Sigmoid colon (tissue), 7 donors: Measurements from ENCODE around the gene PLEKHG2. TPM values are rescaled to one million over a fixed set of nuclear protein-coding genes. Genes with fewer than 3 reads are reported as not detected.

Experiments used
- DNase-seq: peaks from one replicate; pipeline ENCODE4 v3.0.0-alpha.2; 2019
- H3K27ac ChIP-seq, 4 donors: fragments of 200-600 bp; sonication (generic); one replicate each; pipeline ENCODE4 v1.5.1; 2016 to 2019; ENCODE audit warnings: mild to moderate bottlenecking in 1 of 4
- H3K27me3 ChIP-seq, 3 donors: fragments of 200-600 bp; sonication (generic); one replicate each; pipeline ENCODE4 v1.5.1; 2019; ENCODE audit warnings: mild to moderate bottlenecking in 1 of 3
- H3K36me3 ChIP-seq, 4 donors: fragments of 200-600 bp; sonication (generic); one replicate each; pipeline ENCODE4 v1.5.1; 2016 to 2019
- H3K4me1 ChIP-seq, 4 donors: fragments of 200-600 bp; sonication (generic); one replicate each; pipeline ENCODE4 v1.5.1; 2017 to 2019
- H3K4me3 ChIP-seq, 4 donors: fragments of 200-600 bp; sonication (generic); one replicate each; pipeline ENCODE4 v1.5.1; 2017 to 2019; ENCODE audit warnings: mild to moderate bottlenecking in 2 of 4, moderate library complexity in 1 of 4
- H3K9me3 ChIP-seq, 4 donors: fragments of 200-600 bp in 3 of 4; sonication (generic) in 3 of 4; one replicate each; pipeline versions ENCODE4 v1.5.1 to v1.6.1; 2013 to 2019
- EP300 ChIP-seq, 4 donors: sonication (generic); formaldehyde crosslinking; IDR thresholded peaks; one replicate each; pipeline ENCODE4 v1.6.1; 2017; ENCODE audit warnings: antibody characterized with exemption in 4 of 4
- POLR2A ChIP-seq, 2 donors: fragments of 450-650 bp; IDR thresholded peaks; one replicate each; pipeline ENCODE4 v1.6.1; 2016; ENCODE audit warnings: antibody characterized with exemption in 2 of 2, mild to moderate bottlenecking in 2 of 2, moderate library complexity in 2 of 2
- POLR2AphosphoS5 ChIP-seq, 4 donors: sonication (generic); formaldehyde crosslinking; IDR thresholded peaks; one replicate each; pipeline ENCODE4 v1.6.1; 2017; ENCODE audit warnings: antibody characterized with exemption in 4 of 4
- WGBS, 2 donors: extraction: QIAGEN DNeasy Blood & Tissue Kit; methylation state at CpG; one replicate each; pipeline ENCODE4 v1.1.7; 2013; 5-methylcytosine and 5-hydroxymethylcytosine counted together
- intact Hi-C: fragments of 100-400 bp; cut with DNase I; formaldehyde crosslinking; loops from one replicate; pipeline ENCODE4 v1.15.1; 2023
- polyA plus RNA-seq, 3 donors: library from polyadenylated mRNA; stranded (reverse); fragments of 200-250 nt; gene quantifications; one replicate each; pipeline ENCODE4 v1.2.3, GENCODE V29; 2013
- total RNA-seq, 4 donors: library from RNA; depleted of rRNA; stranded (reverse); fragments of >200 nt; gene quantifications; one replicate each; pipeline ENCODE4 v1.1.0, GENCODE V29; 2016
- TF ChIP-seq, protein P1 (sequence below), 4 experiments: fragments of 450-650 bp in 3 of 4; fragments of 200-600 bp in 1 of 4; IDR thresholded peaks; one replicate each; pipeline ENCODE4 v1.5.1; 2016 to 2019; ENCODE audit warnings: antibody characterized with exemption in 4 of 4, mild to moderate bottlenecking in 3 of 4, moderate library complexity in 2 of 4
- donor health status: healthy with polysubstance abuse.
- donor health status: Bipolar disorder and iron deficiency.
- donor health status: healthy.

Gene PLEKHG2
- total and polyA plus RNA-seq, 7 donors = 0.60 to 28.8 (median 10.7) TPM

DNA sequence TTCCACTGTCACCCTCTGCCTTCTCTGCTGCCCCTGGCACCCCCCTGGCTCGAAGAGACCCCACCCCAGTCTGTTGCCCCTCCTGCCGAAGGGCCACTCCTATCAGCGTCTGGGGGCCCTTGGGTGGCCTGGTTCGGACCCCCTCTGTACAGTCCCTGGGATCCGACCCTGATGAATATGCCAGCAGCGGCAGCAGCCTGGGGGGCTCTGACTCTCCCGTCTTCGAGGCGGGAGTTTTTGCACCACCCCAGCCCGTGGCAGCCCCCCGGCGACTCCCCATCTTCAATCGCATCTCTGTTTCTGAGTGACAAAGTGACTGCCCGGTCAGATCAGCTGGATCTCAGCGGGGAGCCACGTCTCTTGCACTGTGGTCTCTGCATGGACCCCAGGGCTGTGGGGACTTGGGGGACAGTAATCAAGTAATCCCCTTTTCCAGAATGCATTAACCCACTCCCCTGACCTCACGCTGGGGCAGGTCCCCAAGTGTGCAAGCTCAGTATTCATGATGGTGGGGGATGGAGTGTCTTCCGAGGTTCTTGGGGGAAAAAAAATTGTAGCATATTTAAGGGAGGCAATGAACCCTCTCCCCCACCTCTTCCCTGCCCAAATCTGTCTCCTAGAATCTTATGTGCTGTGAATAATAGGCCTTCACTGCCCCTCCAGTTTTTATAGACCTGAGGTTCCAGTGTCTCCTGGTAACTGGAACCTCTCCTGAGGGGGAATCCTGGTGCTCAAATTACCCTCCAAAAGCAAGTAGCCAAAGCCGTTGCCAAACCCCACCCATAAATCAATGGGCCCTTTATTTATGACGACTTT, 3.9 kb upstream of the PLEKHG2 start:
- H3K4me3 ChIP-seq = peak overlapping the region; percentile 76 to 99 (median 90)
- intact Hi-C loops = loop anchor here (10.0 kb wide), 2 partner anchors 754 to 1306 kb away; partner anchors contain the start of genes COQ8B and ITPKC
- peaks cover 12 to 22% (median 17%) of the 10 kb centered on the region in 4 donors for H3K36me3 ChIP-seq
- peak in 1 of 2 donors; percentile 20 for TF ChIP-seq POLR2A (IDR thresholded peaks at IDR 0.05)
- peak; percentile 47 to 86 (median 78) for TF ChIP-seq POLR2AphosphoS5 (IDR thresholded peaks at IDR 0.05)
- TF ChIP-seq, protein P1, sequence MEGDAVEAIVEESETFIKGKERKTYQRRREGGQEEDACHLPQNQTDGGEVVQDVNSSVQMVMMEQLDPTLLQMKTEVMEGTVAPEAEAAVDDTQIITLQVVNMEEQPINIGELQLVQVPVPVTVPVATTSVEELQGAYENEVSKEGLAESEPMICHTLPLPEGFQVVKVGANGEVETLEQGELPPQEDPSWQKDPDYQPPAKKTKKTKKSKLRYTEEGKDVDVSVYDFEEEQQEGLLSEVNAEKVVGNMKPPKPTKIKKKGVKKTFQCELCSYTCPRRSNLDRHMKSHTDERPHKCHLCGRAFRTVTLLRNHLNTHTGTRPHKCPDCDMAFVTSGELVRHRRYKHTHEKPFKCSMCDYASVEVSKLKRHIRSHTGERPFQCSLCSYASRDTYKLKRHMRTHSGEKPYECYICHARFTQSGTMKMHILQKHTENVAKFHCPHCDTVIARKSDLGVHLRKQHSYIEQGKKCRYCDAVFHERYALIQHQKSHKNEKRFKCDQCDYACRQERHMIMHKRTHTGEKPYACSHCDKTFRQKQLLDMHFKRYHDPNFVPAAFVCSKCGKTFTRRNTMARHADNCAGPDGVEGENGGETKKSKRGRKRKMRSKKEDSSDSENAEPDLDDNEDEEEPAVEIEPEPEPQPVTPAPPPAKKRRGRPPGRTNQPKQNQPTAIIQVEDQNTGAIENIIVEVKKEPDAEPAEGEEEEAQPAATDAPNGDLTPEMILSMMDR (IDR thresholded peaks at IDR 0.05) = no peak
- TF ChIP-seq EP300 (IDR thresholded peaks at IDR 0.05) = peak in 1 of 4 donors; percentile 37
- peak overlapping the region; percentile 100 for H3K27ac ChIP-seq
- WGBS, 2 donors = 4 to 24% methylated on average over 20 of the region's 20 CpGs
- DNase-seq = peak; percentile 73
- no peaks in the 10 kb centered on the region for H3K9me3 ChIP-seq
- peaks cover 0 to 47% (median 38%) of the 10 kb centered on the region in 4 donors for H3K4me1 ChIP-seq
- no peaks in the 10 kb centered on the region for H3K27me3 ChIP-seq

DNA sequence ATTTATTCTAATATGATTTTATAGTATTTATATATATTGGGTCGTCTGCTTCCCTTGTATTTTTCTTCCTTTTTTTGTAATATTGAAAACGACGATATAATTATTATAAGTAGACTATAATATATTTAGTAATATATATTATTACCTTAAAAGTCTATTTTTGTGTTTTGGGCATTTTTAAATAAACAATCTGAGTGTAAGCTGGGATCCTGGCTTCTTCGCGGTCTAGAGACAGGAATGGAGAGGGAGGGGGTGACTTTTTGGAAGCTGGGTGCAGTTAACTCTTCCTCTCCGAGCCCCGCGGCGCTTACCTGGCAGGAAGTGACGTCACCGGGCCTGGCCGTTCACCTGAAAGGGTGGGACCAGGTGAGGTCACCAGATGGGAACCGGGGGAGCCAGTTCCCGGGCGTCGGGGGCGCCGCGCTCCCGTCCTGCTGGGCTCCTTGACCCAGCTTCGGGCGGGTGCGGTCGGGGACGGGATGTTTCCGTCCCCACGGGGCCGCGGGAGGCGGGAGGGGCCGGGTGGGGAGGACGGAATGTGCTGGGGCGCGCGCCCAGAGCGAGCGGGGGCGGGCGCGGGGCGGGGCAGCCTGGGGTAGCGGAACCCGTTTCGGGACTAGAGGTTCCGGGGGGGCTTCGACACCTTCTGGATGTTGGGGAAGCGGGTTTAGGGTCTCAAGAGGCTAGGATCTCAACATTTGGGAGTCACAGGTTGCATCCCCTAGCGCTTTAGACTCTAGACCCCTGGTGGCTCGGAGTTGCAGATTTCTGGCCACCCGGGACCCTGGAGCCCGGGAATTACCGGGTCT, 3.1 kb upstream of the PLEKHG2 start:
- Histone ChIP-seq H3K27ac (peak overlapping the region; percentile 100), H3K36me3 (peaks cover 12 to 22% (median 17%) of the 10 kb centered on the region in 4 donors), H3K27me3 (no peaks in the 10 kb centered on the region), H3K4me3 (peak overlapping the region; percentile 76 to 99 (median 90)), H3K9me3 (no peaks in the 10 kb centered on the region), H3K4me1 (peaks cover 0 to 49% (median 41%) of the 10 kb centered on the region in 4 donors)
- DNase-seq = peak; percentile 97
- WGBS, 2 donors = 1% methylated on average over 52 of the region's 52 CpGs
- intact Hi-C loops = loop anchor here (2.0 to 10.0 kb wide), 3 partner anchors 13 to 1305 kb away; partner anchors contain the start of genes COQ8B and ITPKC
- TF ChIP-seq POLR2A (IDR thresholded peaks at IDR 0.05) (peak; percentile 82 to 87), EP300 (IDR thresholded peaks at IDR 0.05) (peak; percentile 73 to 96 (median 86)), POLR2AphosphoS5 (IDR thresholded peaks at IDR 0.05) (peak; percentile 96 to 97 (median 96))
- TF ChIP-seq, protein P1 (IDR thresholded peaks at IDR 0.05) = no peak

GRCh38 chr19:39410017-39410830, 2.2 kb upstream of the PLEKHG2 start:
- Histone ChIP-seq H3K27ac (peak overlapping the region; percentile 100), H3K36me3 (peaks cover 12 to 22% (median 17%) of the 10 kb centered on the region in 4 donors), H3K27me3 (no peaks in the 10 kb centered on the region), H3K9me3 (no peaks in the 10 kb centered on the region), H3K4me3 (peak overlapping the region; percentile 76 to 99 (median 90)), H3K4me1 (peaks cover 0 to 49% (median 41%) of the 10 kb centered on the region in 4 donors)
- 1 to 2% methylated on average over 35 of the region's 35 CpGs for WGBS, 2 donors
- peak; percentile 95 for DNase-seq
- TF ChIP-seq POLR2A (IDR thresholded peaks at IDR 0.05) = peak in 1 of 2 donors; percentile 43
- peak in 3 of 4 donors; percentile 6 to 58 (median 16) for TF ChIP-seq EP300 (IDR thresholded peaks at IDR 0.05)
- TF ChIP-seq POLR2AphosphoS5 (IDR thresholded peaks at IDR 0.05) = peak; percentile 70 to 84 (median 76)
- TF ChIP-seq, protein P1 (IDR thresholded peaks at IDR 0.05) = no peak
- intact Hi-C loops = loop anchor here (2.0 kb wide), 1 partner anchor 13 kb away; no protein-coding TSS in a partner anchor

GRCh38 chr19:39410831-39411080, 1.7 kb upstream of the PLEKHG2 start:
- intact Hi-C loops = loop anchor here (2.0 kb wide), 1 partner anchor 14 kb away; no protein-coding TSS in a partner anchor

More at GRCh38 chr19:39410831-39411080, 1.7 kb upstream of the PLEKHG2 start:
- H3K27ac ChIP-seq = peak overlapping the region; percentile 100
- H3K9me3 ChIP-seq = no peaks in the 10 kb centered on the region
- H3K27me3 ChIP-seq = no peaks in the 10 kb centered on the region
- DNase-seq = no peak
- H3K4me3 ChIP-seq = peak overlapping the region; percentile 76 to 99 (median 90)
- TF ChIP-seq POLR2A (IDR thresholded peaks at IDR 0.05) (no peak), POLR2AphosphoS5 (IDR thresholded peaks at IDR 0.05) (no peak), EP300 (IDR thresholded peaks at IDR 0.05) (no peak)
- TF ChIP-seq, protein P1 (IDR thresholded peaks at IDR 0.05) = no peak
- peaks cover 0 to 49% (median 41%) of the 10 kb centered on the region in 4 donors for H3K4me1 ChIP-seq
- 8 to 44% methylated on average over 1 of the region's 1 CpG for WGBS, 2 donors
- H3K36me3 ChIP-seq = peaks cover 12 to 22% (median 17%) of the 10 kb centered on the region in 4 donors
